IgD-negative memory B cell (primary cell): Measurements from ENCODE around the gene CERS6. TPM values are rescaled to one million over a fixed set of nuclear protein-coding genes. Genes with fewer than 3 reads are reported as not detected.

Experiments
- H3K27ac Mint-ChIP-seq, 3 donors: one replicate each; pipeline ENCODE4 v1.8.0; 2020 to 2022; ENCODE audit warnings: mild to moderate bottlenecking in 3 of 3, mixed read lengths in 3 of 3, moderate library complexity in 1 of 3
- H3K27me3 Mint-ChIP-seq: one replicate; pipeline ENCODE4 v1.8.0; 2021; ENCODE audit warnings: mixed read lengths
- H3K36me3 Mint-ChIP-seq: one replicate; pipeline ENCODE4 v1.8.0; 2020; ENCODE audit warnings: mild to moderate bottlenecking, mixed read lengths
- H3K4me1 Mint-ChIP-seq, 3 donors: one replicate each; pipeline ENCODE4 v1.8.0; 2020 to 2022; ENCODE audit warnings: mixed read lengths in 3 of 3, mild to moderate bottlenecking in 1 of 3
- H3K4me3 Mint-ChIP-seq, 4 donors: one replicate each; pipeline ENCODE4 v1.8.0; 2020 to 2022; ENCODE audit warnings: mild to moderate bottlenecking in 4 of 4, mixed read lengths in 4 of 4, moderate library complexity in 3 of 4
- H3K9me3 Mint-ChIP-seq, 3 donors: one replicate each; pipeline ENCODE4 v1.8.0; 2020 to 2021; ENCODE audit warnings: mixed read lengths in 3 of 3, mild to moderate bottlenecking in 1 of 3
- polyA plus RNA-seq: library from polyadenylated mRNA; unstranded; fragments of 300-500 nt; fragmentation: Illumina TruSeq; gene quantifications from one replicate; pipeline ENCODE4 v1.2.3, GENCODE V29; 2021

Gene CERS6
- polyA plus RNA-seq, 1 donor from 2014 or later: 2.7 TPM

GRCh38 chr2:168678153-168678853 is 222.2 kb downstream of the CERS6 start:
- H3K9me3 Mint-ChIP-seq: no peaks in the 10 kb centered on the region
- no peaks in the 10 kb centered on the region for H3K27me3 Mint-ChIP-seq
- no peak overlapping the region for H3K4me3 Mint-ChIP-seq

GRCh38 chr2:168679081-168679480 is 223.0 kb downstream of the CERS6 start:
- no peaks in the 10 kb centered on the region for H3K9me3 Mint-ChIP-seq
- no peak overlapping the region for H3K4me3 Mint-ChIP-seq
- H3K27ac Mint-ChIP-seq: no peak overlapping the region
- peaks cover 3% of the 10 kb centered on the region for H3K36me3 Mint-ChIP-seq
- peaks cover 0 to 2% (median 0%) of the 10 kb centered on the region in 3 donors for H3K4me1 Mint-ChIP-seq
- H3K27me3 Mint-ChIP-seq: no peaks in the 10 kb centered on the region

More at GRCh38 chr2:168678153-168678853, 222.2 kb downstream of the CERS6 start:
- Mint-ChIP-seq H3K27ac (no peak overlapping the region), H3K4me1 (peaks cover 0 to 2% (median 0%) of the 10 kb centered on the region in 3 donors), H3K36me3 (peaks cover 3% of the 10 kb centered on the region)

GRCh38 chr2:168679741-168680310 is 223.8 kb downstream of the CERS6 start:
- Mint-ChIP-seq H3K27ac (peak overlapping the region in 1 of 3 donors; percentile 20), H3K4me3 (no peak overlapping the region), H3K27me3 (no peaks in the 10 kb centered on the region), H3K9me3 (no peaks in the 10 kb centered on the region), H3K4me1 (peaks cover 0 to 2% (median 0%) of the 10 kb centered on the region in 3 donors), H3K36me3 (peaks cover 3% of the 10 kb centered on the region)

- H3K4me1 Mint-ChIP-seq: no peaks in the 10 kb centered on the region
- peaks cover 5% of the 10 kb centered on the region for H3K36me3 Mint-ChIP-seq
Measured at GRCh38 chr2:168683996-168684395, 227.9 kb downstream of the CERS6 start.

GRCh38 chr2:168684921-168685599 is 229.0 kb downstream of the CERS6 start:
- no peaks in the 10 kb centered on the region for H3K4me1 Mint-ChIP-seq

More at GRCh38 chr2:168683996-168684395, 227.9 kb downstream of the CERS6 start:
- Mint-ChIP-seq H3K27ac (no peak overlapping the region), H3K27me3 (no peaks in the 10 kb centered on the region), H3K9me3 (no peaks in the 10 kb centered on the region), H3K4me3 (no peak overlapping the region)

GRCh38 chr2:168685600-168686451 is 229.8 kb downstream of the CERS6 start:
- Mint-ChIP-seq H3K9me3 (no peaks in the 10 kb centered on the region), H3K4me3 (no peak overlapping the region), H3K27ac (no peak overlapping the region), H3K4me1 (no peaks in the 10 kb centered on the region), H3K36me3 (peaks cover 5% of the 10 kb centered on the region), H3K27me3 (no peaks in the 10 kb centered on the region)

More at GRCh38 chr2:168684921-168685599, 229.0 kb downstream of the CERS6 start:
- no peaks in the 10 kb centered on the region for H3K27me3 Mint-ChIP-seq
- no peak overlapping the region for H3K4me3 Mint-ChIP-seq
- no peaks in the 10 kb centered on the region for H3K9me3 Mint-ChIP-seq
- no peak overlapping the region for H3K27ac Mint-ChIP-seq
- H3K36me3 Mint-ChIP-seq: peaks cover 5% of the 10 kb centered on the region

- Mint-ChIP-seq H3K27ac (no peak overlapping the region), H3K4me3 (no peak overlapping the region), H3K4me1 (no peaks in the 10 kb centered on the region), H3K9me3 (no peaks in the 10 kb centered on the region), H3K27me3 (no peaks in the 10 kb centered on the region), H3K36me3 (peaks cover 5% of the 10 kb centered on the region)
Measured at GRCh38 chr2:168686452-168687191, 230.6 kb downstream of the CERS6 start.

GRCh38 chr2:168687314-168687713 is 231.2 kb downstream of the CERS6 start:
- Mint-ChIP-seq H3K9me3 (no peaks in the 10 kb centered on the region), H3K27ac (no peak overlapping the region), H3K27me3 (no peaks in the 10 kb centered on the region), H3K4me1 (no peaks in the 10 kb centered on the region), H3K36me3 (peaks cover 5% of the 10 kb centered on the region), H3K4me3 (no peak overlapping the region)

GRCh38 chr2:168690381-168690885 is 234.4 kb downstream of the CERS6 start:
- Mint-ChIP-seq H3K36me3 (peaks cover 5% of the 10 kb centered on the region), H3K9me3 (no peaks in the 10 kb centered on the region), H3K27me3 (no peaks in the 10 kb centered on the region), H3K4me1 (no peaks in the 10 kb centered on the region), H3K27ac (no peak overlapping the region), H3K4me3 (no peak overlapping the region)

GRCh38 chr2:168691221-168691620 is 235.1 kb downstream of the CERS6 start:
- Mint-ChIP-seq H3K4me3 (no peak overlapping the region), H3K4me1 (no peaks in the 10 kb centered on the region), H3K27me3 (no peaks in the 10 kb centered on the region), H3K36me3 (peaks cover 6% of the 10 kb centered on the region), H3K27ac (no peak overlapping the region), H3K9me3 (no peaks in the 10 kb centered on the region)

GRCh38 chr2:168692132-168692744 is 236.2 kb downstream of the CERS6 start:
- H3K27ac Mint-ChIP-seq: no peak overlapping the region
- H3K9me3 Mint-ChIP-seq: no peaks in the 10 kb centered on the region
- H3K4me1 Mint-ChIP-seq: no peaks in the 10 kb centered on the region
- H3K27me3 Mint-ChIP-seq: no peaks in the 10 kb centered on the region
- no peak overlapping the region for H3K4me3 Mint-ChIP-seq
- H3K36me3 Mint-ChIP-seq: peaks cover 3% of the 10 kb centered on the region

GRCh38 chr2:168694173-168694572 is 238.1 kb downstream of the CERS6 start:
- Mint-ChIP-seq H3K9me3 (no peaks in the 10 kb centered on the region), H3K4me1 (no peaks in the 10 kb centered on the region), H3K27me3 (no peaks in the 10 kb centered on the region), H3K4me3 (no peak overlapping the region), H3K27ac (no peak overlapping the region), H3K36me3 (peaks cover 3% of the 10 kb centered on the region)

- H3K4me3 Mint-ChIP-seq: no peak overlapping the region
- no peaks in the 10 kb centered on the region for H3K9me3 Mint-ChIP-seq
- no peak overlapping the region for H3K27ac Mint-ChIP-seq
- no peaks in the 10 kb centered on the region for H3K4me1 Mint-ChIP-seq
- peaks cover 3% of the 10 kb centered on the region for H3K36me3 Mint-ChIP-seq
- H3K27me3 Mint-ChIP-seq: no peaks in the 10 kb centered on the region
Measured at GRCh38 chr2:168694866-168695265, 238.8 kb downstream of the CERS6 start.

- Mint-ChIP-seq H3K4me3 (no peak overlapping the region), H3K9me3 (no peaks in the 10 kb centered on the region), H3K36me3 (peaks cover 5% of the 10 kb centered on the region), H3K27me3 (no peaks in the 10 kb centered on the region), H3K4me1 (no peaks in the 10 kb centered on the region), H3K27ac (no peak overlapping the region)
Measured at GRCh38 chr2:168697668-168698121, 241.6 kb downstream of the CERS6 start.
